Inflammatory macrophage treated with lipopolysaccharide for 4 hours (primary cell): ENCODE results near the gene FIBP.

Source experiments
- DNase-seq: peaks from one replicate; pipeline ENCODE4 v3.0.0-alpha.2; 2020

The FIBP gene

DNA sequence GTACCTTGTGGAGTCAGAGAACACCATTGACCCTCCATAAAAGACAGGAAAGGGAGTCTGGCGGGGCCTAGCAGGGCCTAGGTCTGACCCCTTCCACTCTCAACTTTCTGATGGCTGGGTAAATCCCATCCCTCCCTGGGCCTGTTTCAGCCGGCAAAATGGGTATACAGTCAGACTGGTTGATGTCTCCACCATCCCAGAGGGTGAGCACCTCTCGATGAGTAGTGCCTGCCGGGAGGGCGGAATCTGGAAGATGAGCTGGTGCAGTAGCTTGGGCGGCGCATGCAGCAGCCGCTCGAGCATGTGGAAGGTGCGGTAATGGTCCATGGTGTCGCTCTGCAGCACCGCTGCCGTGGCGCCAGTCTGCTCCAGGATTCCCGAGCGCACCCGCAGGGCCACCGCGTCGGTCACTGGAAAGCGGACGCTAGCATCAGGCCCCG is 528 bp downstream of the FIBP start:
- DNase-seq = no peak

- no peak for DNase-seq
These were observed 1.2 kb downstream of the FIBP start for GRCh38 chr11:65886826-65887722.

DNA sequence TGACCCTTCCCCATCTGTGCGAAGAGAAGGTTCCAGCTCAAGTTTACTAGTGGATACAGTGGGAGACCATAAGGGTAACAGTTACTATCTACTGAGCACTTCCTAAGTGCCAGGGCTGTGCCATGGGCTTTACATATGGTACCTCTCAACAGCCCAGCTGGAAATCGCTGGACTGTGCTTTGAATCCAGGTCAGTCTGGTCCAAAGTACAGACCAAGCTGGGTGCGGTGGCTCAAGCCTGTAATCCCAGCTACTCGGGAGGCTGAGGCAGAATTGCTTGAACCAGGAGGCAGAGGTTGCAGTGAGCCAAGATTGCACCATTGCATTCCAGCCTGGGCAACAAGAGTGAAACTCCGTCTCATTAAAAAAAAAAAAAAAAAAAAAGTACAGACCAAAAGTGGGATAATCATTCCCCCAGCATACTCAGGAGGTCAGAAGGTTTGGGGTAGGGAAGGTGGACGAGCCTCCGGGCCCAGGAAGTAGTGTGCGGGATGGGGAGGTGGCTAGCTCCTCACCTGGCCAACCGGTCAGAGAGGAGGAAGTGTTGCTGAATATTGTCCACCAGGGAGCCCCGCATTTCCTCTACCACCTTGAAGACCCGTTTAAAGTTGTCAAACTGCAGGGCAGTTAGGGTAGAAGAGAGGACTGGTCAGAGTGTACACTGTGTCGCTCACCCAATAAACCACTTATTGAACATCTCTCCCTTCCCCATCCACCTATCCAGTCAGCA is 2.3 kb downstream of the FIBP start:
- no peak for DNase-seq

DNA sequence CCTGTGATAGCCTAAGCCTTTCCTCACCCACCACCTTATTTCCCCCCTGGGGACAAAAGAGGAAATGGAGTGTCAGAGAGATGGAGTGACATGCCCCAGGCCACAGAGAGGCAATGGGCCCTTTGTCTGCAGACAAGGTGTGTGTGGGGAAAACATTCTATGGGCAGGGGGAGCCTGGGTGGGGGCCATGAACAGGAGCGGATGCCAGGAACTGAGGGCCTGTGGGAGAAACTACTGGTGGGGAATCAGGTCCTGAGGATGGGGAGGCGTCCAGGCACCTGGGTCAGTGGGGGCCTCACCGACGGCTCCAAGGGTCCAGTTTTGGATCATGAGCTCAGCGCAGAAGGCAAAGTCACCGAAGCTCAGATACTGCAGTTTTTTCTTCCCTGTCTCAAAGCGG is 3.0 kb downstream of the FIBP start:
- DNase-seq = no peak

- DNase-seq = peak; percentile 79
These were observed 3.6 kb downstream of the FIBP start for GRCh38 chr11:65884716-65885092.

- no peak for DNase-seq
These were observed 4.2 kb downstream of the FIBP start for GRCh38 chr11:65883786-65884715.

GRCh38 chr11:65883058-65883761 is 5.1 kb downstream of the FIBP start:
- DNase-seq = no peak

- DNase-seq = no peak
These were observed 5.9 kb downstream of the FIBP start for GRCh38 chr11:65882120-65883057.

GRCh38 chr11:65880844-65881421 is 7.3 kb downstream of the FIBP start:
- no peak for DNase-seq

DNA sequence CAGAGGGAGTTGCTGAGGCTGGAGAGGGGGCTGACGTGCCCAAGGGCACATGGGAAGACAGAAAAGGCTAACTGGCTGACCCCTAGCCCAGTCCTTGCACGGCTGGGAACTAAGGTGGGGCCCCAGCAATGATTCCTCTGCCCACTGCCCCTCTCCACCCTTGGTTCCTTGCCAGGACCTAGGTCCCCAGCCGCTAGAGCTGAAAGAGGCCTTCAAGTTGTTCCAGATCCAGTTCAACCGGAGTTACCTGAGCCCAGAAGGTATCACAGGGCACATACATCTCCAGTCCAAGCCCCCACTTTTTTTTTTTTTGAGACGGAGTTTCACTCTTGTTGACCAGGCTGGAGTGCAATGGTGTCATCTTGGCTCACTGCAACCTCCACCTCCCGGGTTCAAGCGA is 8.2 kb downstream of the FIBP start:
- no peak for DNase-seq

DNA sequence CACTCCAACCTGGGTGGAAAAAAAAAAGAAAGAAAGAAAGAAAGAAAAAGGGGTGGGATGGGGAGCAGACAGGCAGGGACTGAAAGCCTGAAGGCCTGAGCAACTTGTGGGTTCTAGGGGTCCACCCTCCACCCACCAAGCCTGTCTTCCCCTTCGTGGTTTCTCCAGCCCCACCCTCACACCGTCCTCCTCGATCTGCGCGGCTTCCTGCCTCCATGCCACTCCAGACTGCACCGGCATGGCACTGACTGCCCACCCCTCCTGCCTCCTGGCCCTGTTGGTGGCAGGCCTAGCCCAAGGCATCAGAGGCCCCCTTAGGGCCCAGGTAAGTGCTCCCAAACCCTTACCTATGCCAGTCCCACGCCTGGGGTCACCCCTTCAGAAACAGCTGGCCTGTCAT is 8.7 kb downstream of the FIBP start, which contains the start of gene CTSW:
Gene CTSW (plus strand): TSS at position 221 of the 400 bp plus-strand sequence. CDS start 18 bp downstream, at position 239.
- peak; percentile 26 for DNase-seq

DNA sequence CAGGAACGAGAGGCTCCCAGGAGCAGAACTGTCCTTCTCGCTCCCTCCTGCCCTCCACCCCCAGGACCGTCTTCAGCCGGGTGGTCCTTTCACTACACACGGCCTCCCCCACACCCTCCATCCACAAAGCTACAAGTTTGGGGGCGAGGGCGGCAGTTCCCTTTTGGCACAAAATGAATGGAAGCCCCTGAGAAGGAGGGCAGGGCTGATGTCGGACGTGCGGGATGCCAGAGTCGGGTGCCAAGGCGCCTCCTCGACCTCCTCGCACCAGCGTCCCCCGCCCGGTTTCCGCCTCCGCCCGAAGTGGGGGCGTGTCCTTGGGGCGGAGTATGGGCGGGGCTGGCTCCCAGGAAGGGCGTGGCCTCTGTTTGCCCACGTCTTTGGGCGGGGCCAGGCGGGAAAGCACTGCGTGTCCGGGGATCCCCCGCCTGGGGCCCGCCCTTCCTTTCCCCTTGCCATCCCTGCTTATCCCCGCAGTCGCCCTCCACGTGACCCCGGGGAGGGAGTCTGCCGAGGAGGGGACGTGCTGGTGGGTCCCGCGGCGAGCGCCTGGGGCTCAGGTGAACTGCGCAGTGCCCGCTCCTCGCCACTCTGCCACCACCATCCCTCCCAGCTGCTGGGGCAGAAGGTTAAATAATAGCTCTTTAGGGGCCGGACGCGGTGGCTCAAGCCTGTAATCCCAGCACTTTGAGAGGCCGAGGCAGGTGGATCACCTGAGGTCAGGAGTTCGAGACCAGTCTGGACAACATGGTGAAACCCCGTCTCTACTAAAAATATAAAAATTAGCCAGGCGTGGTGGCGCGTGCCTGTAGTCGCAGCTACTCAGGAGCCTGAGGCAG is 14.7 kb downstream of the FIBP start:
- DNase-seq = peak; percentile 93

DNA sequence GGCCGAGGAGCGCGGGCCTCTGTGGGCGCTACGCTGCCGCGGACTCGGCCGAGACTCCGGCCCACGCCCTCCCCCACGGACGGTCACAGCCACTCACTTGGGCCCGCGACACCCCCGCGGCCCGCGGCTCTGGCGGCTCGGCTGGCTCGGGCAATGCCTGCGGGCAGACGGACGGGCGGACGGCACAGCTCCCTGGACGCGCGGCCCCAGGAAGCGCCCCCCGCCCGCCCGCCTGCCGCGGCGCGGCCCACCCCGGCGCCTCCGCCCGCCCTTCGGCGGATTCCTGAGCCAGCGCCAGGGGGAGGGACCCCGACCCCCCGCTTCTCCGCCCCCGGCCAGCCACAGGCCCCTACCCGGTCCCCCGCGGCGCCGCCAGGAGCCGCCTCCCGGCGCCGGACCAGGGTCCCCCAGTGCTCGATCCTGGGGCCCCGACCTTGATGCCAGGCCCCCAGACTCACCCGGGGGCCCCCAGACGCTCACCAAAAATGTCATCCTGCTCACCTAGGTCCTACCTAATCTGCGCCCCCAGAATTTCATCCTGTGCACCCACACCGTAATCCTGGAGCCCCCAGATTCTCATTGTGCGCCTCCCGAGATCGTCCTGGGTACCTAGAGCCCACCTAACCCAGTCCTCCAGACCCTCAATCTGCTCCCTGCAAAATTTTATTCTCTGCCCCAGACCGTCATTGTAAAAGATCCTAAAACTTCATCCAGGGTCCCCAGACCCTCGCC is 15.5 kb downstream of the FIBP start, which contains the start of gene EFEMP2:
Gene EFEMP2 (minus strand): TSS at position 215 of the 732 bp plus-strand sequence. CDS start 446 bp downstream, outside the sequence.
- DNase-seq = peak; percentile 14

GRCh38 chr11:65871811-65872548 is 16.3 kb downstream of the FIBP start:
- no peak for DNase-seq

DNA sequence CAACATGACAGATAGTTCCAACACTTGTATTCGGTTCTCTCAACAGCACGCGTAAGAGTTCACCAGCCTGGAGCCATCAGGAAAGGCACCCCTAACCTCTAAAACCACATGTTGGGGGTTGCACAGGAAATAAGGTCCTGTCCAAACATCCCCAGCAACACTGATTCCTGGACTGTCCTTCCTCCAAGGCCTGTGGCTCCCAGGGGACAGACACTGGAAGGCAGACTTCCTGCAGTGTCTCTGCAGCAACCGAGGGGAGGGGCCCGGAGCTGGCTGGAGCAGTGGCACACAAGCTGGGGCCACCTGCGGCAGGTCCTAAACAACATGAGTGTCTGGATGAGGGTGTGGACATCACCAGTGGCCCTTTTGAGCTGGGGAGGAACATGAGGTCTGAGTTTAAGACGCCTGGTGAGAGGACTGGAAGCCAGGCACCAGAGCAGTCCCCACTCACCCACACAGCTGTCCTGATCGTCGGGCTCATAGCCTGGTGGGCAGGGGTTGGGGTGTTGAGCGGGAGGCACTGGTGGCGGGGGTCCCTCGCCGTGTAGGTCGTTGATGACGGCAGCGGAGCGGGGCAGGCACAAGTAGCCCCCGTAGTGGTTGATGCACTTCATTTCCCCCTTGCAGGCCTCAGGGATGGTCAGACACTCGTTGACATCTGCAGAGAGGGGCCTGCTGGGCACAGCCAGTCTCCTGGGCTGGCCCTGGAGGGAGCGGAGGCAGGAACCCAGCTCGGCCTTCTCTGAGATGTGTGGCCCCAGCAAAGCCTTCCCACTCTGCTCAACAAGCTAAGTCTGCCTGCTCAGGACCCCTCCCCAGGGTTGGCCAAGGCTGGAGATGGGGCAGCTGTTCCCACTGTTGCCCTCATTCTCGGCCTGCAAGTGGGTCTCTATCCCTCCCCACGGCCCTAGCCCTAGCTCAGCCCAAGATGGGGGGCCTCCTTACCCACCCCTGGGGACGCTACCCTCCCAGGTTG is 17.3 kb downstream of the FIBP start:
- DNase-seq = no peak

DNA sequence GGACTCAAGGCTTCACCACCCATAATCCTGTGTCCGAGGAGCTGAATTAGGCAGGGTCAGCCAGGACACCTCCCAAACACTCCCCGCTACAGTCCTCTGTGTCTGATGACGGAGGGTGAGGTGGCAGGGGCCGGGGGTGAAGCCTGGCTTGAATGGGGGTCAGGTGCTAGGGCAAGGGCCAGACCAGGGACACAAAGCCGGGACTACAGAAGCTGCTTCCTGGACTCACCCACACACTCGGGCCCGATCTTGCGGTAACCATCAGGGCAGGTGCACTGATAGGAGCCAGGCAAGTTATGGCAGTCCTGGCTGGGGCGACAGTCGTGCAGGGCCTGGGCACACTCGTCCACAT is 18.0 kb downstream of the FIBP start:
- DNase-seq = no peak
